Activated naive CD8-positive, alpha-beta T cell treated with anti-CD3 and anti-CD28 coated beads, Interleukin-2, amount 50 U/mL, for 16 hours (primary cell): ENCODE data around the gene TMED7.
"Not testable (repeated sequence)": the region's sequence is repeated elsewhere in the genome, so short reads cannot be mapped to it uniquely, and the experiment has no call there.

Experiments
- DNase-seq: peaks from one replicate; pipeline ENCODE4 v3.0.0-alpha.2; 2020; ENCODE audit warnings: low read depth, low spot score

TMED7 gene

DNA sequence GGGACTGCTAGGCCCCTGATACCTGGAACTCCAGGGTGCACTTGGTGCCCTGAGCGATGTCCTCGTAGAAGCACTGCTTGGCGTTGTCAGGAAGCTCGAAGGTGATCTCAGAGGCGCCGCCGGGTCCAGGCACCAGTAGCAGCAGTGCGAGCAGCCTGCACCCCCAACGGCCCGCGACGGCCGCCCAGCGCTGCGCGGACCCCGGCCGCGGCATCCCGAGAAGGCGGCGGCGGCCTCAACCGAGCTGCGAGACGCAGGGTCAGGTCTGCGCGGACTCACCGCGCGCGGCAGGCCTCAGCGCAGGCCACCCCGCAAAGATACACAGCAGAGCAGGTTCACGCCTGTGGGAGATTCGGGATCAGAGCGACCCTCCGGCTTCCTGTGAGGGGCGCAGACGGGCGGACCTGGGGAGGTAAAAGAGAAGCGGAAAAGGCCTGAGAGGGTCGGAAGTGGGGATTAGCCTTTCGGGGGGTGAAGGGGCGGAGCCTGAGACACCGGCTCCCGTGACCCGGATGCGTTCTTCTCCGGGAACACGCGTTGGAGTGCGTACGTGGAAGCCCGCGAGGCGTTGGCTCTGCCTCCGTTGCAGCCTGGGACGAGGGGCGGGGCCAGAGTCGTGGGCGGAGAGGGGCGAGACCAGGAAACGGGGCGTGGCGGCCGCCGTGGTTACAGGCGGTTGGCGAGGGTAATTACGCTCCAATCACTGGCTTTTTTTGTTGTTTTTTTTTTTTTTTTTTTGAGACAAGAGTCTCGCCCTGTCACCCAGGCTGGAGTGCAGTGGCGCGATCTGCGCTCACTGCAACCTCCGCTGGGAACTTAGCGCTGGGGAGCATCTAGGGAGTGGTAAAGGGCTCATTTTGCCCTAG is at the start of gene TMED7:
TSS of gene TMED7 (minus strand) at position 458 of the 866 bp plus-strand sequence. CDS start at position 214, 244 bp downstream.
- peak; percentile 100 for DNase-seq

GRCh38 chr5:115674782-115675181 is 48.9 kb upstream of the TMED7 start:
- DNase-seq = not testable (repeated sequence)

DNA sequence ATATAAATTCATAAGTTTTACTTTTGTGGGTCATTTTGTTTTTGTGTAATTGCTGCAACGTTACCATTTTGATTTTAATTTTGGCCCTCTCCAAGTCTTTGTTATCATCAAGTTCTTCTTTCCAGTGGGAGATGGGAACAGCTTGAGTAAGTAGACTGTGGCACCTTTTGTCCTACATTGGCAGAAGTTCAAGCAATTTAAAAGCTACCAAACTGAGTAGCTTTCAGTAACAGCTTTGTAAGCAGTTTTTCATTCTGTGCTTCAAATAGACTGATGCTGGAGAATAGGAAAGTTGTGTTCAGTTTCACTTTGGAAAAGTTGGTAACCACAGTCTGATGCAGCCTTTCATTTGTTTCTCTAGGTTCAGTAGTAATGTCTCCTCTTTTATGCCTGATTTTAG is 47.8 kb upstream of the TMED7 start:
- no peak for DNase-seq

- no peak for DNase-seq
Observed at GRCh38 chr5:115671939-115672338, 46.1 kb upstream of the TMED7 start.

GRCh38 chr5:115666023-115666422 is 40.2 kb upstream of the TMED7 start:
- no peak for DNase-seq

DNA sequence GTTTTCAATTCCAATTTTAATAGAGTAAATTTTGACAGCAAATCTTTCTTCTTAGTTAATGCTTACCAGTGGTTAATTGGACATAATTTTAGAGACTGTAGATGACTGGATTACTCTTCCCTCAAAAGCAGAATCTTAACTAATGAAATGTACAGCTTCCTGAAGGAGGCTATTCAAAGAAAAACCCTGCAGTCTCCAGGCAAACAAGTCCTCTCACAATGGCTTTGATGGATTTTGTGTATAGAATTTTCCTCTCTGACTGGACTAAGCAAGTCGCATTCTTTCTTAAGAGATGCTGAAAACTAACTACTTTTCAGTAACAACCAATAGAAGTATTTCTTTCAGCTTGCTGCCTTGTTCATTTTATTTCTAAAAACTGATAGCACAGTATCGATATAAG is 35.7 kb upstream of the TMED7 start:
- no peak for DNase-seq

GRCh38 chr5:115661101-115661500 is 35.3 kb upstream of the TMED7 start:
- no peak for DNase-seq

- DNase-seq = no peak
Observed at GRCh38 chr5:115657881-115658233, 32.0 kb upstream of the TMED7 start.

DNA sequence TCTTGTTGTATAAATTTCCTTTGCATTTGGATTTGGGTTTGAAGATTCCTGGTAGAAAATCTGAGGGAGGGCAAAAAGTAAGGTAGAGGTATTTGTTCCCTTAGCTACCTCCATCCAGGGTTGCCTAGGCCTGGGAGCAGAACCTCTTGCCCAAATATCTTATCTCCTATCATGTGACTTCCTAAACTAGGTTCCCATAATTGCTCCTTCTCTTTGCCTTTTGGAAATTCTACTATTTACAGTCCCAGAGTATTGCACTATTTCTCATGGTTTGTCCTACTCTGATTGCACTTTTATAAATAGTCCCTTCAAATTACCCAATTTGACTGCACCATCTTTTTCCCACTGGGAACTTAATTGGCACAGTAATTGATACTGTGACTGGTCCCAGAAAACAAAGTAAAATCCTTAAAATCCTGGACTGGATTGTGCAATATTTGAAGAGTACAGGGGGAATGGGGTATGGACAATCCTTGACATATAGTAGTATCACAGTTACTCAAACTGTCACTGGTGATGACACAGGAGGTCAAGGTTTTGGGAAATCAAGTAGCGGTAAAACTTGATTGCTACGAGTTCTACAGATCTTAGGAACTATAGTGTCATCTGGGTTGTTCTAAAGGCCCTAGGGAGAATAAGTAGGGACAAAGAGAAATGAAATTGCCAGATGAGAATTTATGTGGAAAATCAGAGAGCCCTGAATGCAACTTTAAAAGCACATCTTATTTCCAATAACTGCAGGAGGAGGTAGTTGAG is 31.5 kb upstream of the TMED7 start:
- DNase-seq = no peak

DNA sequence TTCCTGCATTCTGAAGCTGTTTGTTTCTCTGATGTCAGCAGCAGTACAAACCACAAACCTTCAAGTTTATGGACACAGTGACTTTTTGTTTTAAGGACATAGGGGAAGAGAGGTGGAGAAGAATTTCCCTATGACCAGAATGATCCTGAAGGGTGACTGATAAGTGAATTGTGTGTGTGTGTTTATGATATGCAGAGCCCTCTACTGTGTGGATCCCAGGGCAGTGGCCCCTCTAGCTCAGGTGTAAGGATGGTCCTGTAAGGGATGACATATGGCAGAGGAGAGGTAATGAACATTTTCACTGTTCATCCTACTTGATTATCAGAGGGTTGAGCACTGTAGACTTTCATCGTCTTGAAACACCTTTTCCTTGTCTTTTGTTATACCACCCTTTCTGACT is 30.6 kb upstream of the TMED7 start:
- DNase-seq = no peak

- no peak for DNase-seq
Observed at GRCh38 chr5:115655994-115656393, 30.2 kb upstream of the TMED7 start.

DNA sequence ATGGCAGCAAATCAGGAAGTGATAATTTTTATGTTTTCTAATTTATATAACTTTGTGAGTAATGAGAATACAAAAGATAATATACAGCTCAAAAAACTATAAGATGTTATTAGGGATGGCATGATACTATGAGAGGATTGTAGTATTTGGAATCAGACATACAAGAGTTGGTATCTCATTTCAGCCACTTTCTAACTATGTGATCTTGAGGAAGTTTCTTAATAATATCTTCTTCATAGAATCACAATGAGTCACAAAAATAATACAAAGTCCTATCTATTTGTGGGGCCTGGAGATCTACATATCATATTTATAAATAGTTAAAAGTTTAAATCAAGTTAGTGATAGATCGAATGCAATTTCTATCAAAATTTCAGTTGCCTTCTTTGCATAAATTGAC is 23.7 kb upstream of the TMED7 start:
- DNase-seq = no peak

- DNase-seq = no peak
Observed at GRCh38 chr5:115648056-115648455, 22.2 kb upstream of the TMED7 start.

GRCh38 chr5:115645386-115645785 is 19.6 kb upstream of the TMED7 start:
- DNase-seq = not testable (repeated sequence)

DNA sequence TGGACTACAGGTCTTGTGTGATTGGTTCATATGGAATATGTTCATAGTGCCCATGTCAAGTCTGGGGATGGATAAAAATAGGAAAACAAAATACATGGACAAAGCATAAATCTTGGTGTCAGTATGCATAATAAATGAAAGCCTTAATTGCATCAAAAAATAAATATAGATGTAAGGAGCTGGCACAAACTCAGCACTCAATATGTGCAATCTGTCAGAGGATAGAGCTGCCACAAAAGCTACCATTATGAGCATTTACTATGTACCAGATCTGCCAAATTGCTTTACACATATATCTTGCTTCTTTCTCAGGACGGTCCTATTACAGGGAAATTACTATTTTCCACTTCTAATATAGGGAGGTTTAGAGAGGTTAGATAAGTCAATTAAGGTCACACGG is 18.2 kb upstream of the TMED7 start:
- DNase-seq = no peak

DNA sequence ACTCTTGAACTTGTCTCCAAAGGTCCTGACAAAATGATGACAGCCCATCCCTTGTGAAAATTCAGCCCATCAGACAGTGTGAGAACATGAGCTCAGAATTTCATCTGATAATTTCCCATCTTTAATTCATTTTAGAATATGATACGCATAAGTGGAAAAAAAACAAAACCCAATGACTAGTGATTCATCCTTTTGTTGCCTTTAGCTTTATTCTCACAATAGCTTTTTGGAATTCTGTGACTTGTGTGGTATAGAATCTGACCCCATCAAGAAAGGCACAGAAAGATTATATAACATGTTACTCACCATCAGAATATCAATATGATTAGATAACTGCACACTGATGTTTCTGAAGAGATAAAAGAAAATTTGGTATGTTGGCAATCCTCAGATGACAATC is 16.1 kb upstream of the TMED7 start:
- DNase-seq = no peak

- DNase-seq = no peak
Observed at GRCh38 chr5:115640274-115640673, 14.4 kb upstream of the TMED7 start.

GRCh38 chr5:115639377-115639776 is 13.5 kb upstream of the TMED7 start:
- no peak for DNase-seq

GRCh38 chr5:115637507-115637906 is 11.7 kb upstream of the TMED7 start:
- no peak for DNase-seq

DNA sequence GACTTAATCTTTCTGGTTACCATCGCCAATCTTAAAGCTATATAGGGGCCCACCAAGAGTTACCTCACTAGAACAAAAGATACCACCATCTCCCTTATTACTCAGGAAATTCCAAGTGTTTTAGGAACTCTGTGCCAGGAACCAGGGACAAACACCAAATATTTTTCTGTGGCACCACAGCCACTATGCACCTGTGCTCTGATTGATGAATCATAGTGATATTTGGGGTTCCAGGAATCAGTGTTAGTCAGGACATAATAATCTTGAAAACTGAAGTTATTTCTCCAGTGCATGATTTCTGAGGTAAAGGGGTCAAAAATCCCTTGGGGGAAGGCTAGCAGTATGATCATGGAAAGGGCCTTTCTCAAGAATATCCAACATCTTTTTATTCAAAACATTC is 10.2 kb upstream of the TMED7 start:
- no peak for DNase-seq

DNA sequence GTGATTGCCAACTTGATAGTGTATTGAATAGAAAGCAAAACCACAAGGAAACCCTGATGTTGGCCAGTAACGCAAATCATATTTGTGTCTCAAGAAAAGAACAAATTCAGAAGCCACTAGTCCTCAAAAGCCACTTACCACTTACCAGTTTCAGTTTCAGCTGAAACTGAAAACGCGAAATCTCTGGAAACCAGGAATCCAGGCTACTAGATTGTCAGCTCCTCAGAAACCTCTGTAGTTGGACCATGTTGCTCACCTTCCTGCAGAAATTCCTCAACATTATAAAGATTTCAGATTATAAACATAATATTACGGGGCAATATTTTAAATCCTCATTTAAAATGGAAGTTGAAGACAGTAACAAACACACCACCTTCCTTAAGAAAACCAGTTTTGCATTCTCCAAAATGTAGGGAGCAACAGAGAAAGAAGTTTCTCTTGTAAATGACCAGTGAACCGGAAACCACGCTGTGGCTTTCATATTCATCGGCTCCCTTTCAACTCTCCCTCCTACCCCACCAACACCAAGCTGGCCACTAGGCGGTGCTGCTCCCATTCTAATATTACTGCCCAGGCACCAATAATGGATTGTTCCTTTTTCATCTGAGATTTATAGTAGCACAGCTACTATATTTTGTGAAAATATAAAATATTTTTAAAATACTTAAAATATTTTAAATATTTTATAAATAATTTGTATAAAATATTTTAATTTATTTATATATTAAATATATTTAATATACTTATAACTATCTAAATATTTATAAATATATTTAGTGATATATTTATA is 8.7 kb upstream of the TMED7 start:
- peak; percentile 63 for DNase-seq

DNA sequence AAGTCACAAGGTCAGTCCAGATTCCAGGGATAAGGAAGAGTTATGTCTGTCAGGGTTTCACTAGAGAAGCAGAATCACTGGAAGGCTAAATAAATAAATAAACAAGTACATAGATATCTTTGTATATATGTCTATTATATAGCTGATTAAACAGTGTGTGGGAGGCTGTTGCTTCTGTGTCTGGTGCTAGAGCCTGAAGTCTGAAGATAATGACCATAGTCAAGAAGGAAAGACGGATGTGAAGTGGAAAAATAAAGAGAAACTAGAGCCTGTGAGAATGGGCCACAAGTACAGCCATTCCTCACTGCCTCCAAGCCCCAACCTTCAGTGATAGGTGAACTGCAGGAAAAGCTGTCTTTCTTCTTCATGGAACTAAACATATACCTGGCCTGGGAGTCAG is 4.1 kb upstream of the TMED7 start:
- DNase-seq = no peak
